ENCODE measurements around the gene C3orf20.

Gene C3orf20

GRCh38 chr3:14796403-14797077 lies 121.6 kb downstream of the C3orf20 start:
- CTCF ChIA-PET, result interaction anchor here (1.3 to 4.8 kb wide), 2 partner anchors 16 to 124 kb away, joined by 3 to 24 read pairs; no protein-coding TSS in a partner anchor

GRCh38 chr3:14797731-14798130 lies 122.8 kb downstream of the C3orf20 start:
- TF ChIP-seq, protein P1, sequence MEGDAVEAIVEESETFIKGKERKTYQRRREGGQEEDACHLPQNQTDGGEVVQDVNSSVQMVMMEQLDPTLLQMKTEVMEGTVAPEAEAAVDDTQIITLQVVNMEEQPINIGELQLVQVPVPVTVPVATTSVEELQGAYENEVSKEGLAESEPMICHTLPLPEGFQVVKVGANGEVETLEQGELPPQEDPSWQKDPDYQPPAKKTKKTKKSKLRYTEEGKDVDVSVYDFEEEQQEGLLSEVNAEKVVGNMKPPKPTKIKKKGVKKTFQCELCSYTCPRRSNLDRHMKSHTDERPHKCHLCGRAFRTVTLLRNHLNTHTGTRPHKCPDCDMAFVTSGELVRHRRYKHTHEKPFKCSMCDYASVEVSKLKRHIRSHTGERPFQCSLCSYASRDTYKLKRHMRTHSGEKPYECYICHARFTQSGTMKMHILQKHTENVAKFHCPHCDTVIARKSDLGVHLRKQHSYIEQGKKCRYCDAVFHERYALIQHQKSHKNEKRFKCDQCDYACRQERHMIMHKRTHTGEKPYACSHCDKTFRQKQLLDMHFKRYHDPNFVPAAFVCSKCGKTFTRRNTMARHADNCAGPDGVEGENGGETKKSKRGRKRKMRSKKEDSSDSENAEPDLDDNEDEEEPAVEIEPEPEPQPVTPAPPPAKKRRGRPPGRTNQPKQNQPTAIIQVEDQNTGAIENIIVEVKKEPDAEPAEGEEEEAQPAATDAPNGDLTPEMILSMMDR (IDR thresholded peaks at IDR 0.05; ENCODE audit: insufficient read depth, low read length, missing control alignments), result no peak
- ChIA-PET POLR2A (no interaction called here), CTCF (no interaction called here)
- no peak overlapping the region for H3K4me3 ChIP-seq (ENCODE audit: low read depth, low read length)
- no peak for DNase-seq (ENCODE audit: low read depth, low spot score)

More at GRCh38 chr3:14796403-14797077, 121.6 kb downstream of the C3orf20 start:
- DNase-seq (ENCODE audit: low read depth, low spot score), result no peak
- POLR2A ChIA-PET, result no interaction called here
- TF ChIP-seq, protein P1 (IDR thresholded peaks at IDR 0.05; ENCODE audit: insufficient read depth, low read length, missing control alignments), result no peak
- no peak overlapping the region for H3K4me3 ChIP-seq (ENCODE audit: low read depth, low read length)

DNA sequence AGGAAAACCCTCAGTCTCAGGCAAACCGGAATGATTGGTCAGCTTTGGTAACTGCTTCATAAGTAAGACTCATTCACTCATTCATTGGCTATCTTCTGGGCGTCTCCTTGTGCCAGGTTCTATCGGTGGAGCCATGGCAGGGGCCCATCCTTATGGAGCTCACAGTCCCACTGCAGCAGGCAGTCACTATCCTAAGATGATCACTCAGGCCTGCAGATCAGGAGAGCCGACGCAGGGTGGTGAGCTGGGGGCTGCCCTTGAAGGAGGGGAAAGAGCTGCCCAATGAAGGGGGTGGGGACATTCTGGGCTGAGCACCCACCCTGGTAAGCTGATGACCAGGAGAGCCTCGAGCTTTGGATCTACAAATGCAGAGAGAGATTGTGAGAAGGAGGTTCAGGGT lies 123.3 kb downstream of the C3orf20 start:
- POLR2A ChIA-PET, result no interaction called here
- no peak for DNase-seq (ENCODE audit: low read depth, low spot score)
- TF ChIP-seq, protein P1 (IDR thresholded peaks at IDR 0.05; ENCODE audit: insufficient read depth, low read length, missing control alignments), result no peak
- CTCF ChIA-PET, result no interaction called here
- no peak overlapping the region for H3K4me3 ChIP-seq (ENCODE audit: low read depth, low read length)

DNA sequence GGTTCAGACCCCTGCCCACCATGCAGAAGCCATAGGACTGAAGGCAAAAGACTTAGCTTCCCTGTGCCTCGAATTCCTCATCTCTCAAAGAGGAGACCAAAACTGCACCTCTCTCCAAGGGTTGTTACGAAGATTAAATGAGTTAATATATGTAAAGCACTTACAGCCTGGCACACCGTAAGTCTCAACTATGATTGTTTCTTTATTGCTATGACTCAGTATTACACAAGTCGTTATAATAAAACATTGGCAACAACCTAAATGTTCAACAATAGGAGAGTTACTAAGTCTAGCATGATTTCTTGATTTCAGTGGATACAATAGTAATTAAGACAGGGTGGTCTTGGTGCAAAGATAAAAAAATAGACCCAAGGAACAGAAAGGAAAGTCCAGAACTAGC lies 124.2 kb downstream of the C3orf20 start:
- ChIA-PET CTCF (no interaction called here), POLR2A (no interaction called here)
- H3K4me3 ChIP-seq (ENCODE audit: low read depth, low read length), result no peak overlapping the region
- TF ChIP-seq, protein P1 (IDR thresholded peaks at IDR 0.05; ENCODE audit: insufficient read depth, low read length, missing control alignments), result no peak
- DNase-seq (ENCODE audit: low read depth, low spot score), result no peak

GRCh38 chr3:14801031-14801430 lies 126.1 kb downstream of the C3orf20 start:
- ChIA-PET CTCF (no interaction called here), POLR2A (no interaction called here)
- no peak overlapping the region for H3K4me3 ChIP-seq (ENCODE audit: low read depth, low read length)
- TF ChIP-seq, protein P1 (IDR thresholded peaks at IDR 0.05; ENCODE audit: insufficient read depth, low read length, missing control alignments), result no peak
- DNase-seq (ENCODE audit: low read depth, low spot score), result no peak

- TF ChIP-seq, protein P1 (IDR thresholded peaks at IDR 0.05; ENCODE audit: insufficient read depth, low read length, missing control alignments), result no peak
- DNase-seq (ENCODE audit: low read depth, low spot score), result no peak
- ChIA-PET CTCF (no interaction called here), POLR2A (no interaction called here)
- no peak overlapping the region for H3K4me3 ChIP-seq (ENCODE audit: low read depth, low read length)
Observed at GRCh38 chr3:14801668-14802380, 126.9 kb downstream of the C3orf20 start.
